SK-N-SH (cell line): ENCODE data around the gene CBFB. TPM values are rescaled to one million over a fixed set of nuclear protein-coding genes. Genes with fewer than 3 reads are reported as not detected.

Experiments
- CTCF ChIA-PET: fragments of 300-600, 350-600 bp; formaldehyde crosslinking; extraction: SDS; loops from one replicate; lab custom pipeline; 2021; lab: Yijun Ruan, JAX
- POLR2A ChIA-PET: fragments of 350-600 bp; sonication (Branson Sonifier 250); formaldehyde crosslinking; extraction: SDS; loops from one replicate; lab custom pipeline; 2020; ENCODE audit warnings: antibody characterized with exemption, inconsistent platforms; lab: Yijun Ruan, JAX
- DNase-seq: peaks from one replicate; pipeline ENCODE4 v3.0.0; 2012
- H2AFZ ChIP-seq: fragments of 200-600 bp; sonication (generic); 2 replicates; pipeline ENCODE4 v1.8.1; 2016; ENCODE audit warnings: antibody characterized with exemption, mild to moderate bottlenecking, low read depth
- H3F3A ChIP-seq: fragments of 200-600 bp; sonication (generic); replicated peaks from 2 replicates; pipeline ENCODE3; 2016; ENCODE audit warnings: antibody characterized with exemption, mild to moderate bottlenecking; ENCODE audit not compliant: insufficient read depth
- H3K27ac ChIP-seq, 2 experiments: fragments of 200-500 bp in 1 of 2; fragments of 200-600 bp in 1 of 2; sonication (Bioruptor generic) in 1 of 2; sonication (generic), shearing (Covaris generic) in 1 of 2; 2 replicates each; pipeline versions ENCODE4 v1.5.1 to v1.6.1; 2014 to 2016; ENCODE audit warnings: low read depth in 2 of 2, inconsistent platforms in 1 of 2, low read length in 1 of 2, mild to moderate bottlenecking in 1 of 2, mixed read lengths in 1 of 2
- H3K27me3 ChIP-seq: fragments of 200-600 bp; sonication (generic), shearing (Covaris generic); 2 replicates; pipeline ENCODE4 v1.6.1; 2016; ENCODE audit warnings: mixed run types; ENCODE audit not compliant: insufficient read depth
- H3K36me3 ChIP-seq, 2 experiments: fragments of 200-500 bp in 1 of 2; fragments of 200-600 bp in 1 of 2; sonication (Bioruptor generic) in 1 of 2; sonication (generic) in 1 of 2; replicated peaks in 1 of 2; 2 replicates each; pipeline versions ENCODE3 to v1.5.1; 2014 to 2016; ENCODE audit warnings: low read length in 1 of 2, mild to moderate bottlenecking in 1 of 2; ENCODE audit not compliant: insufficient read depth in 2 of 2, control insufficient read depth in 1 of 2
- H3K4me1 ChIP-seq, 2 experiments: fragments of 200-500 bp in 1 of 2; fragments of 200-600 bp in 1 of 2; sonication (Bioruptor generic) in 1 of 2; sonication (generic), shearing (Covaris generic) in 1 of 2; 2 replicates each; pipeline versions ENCODE4 v1.5.1 to v1.6.1; 2014 to 2016; ENCODE audit warnings: low read depth in 1 of 2, low read length in 1 of 2, mixed run types in 1 of 2; ENCODE audit not compliant: insufficient read depth in 2 of 2, control insufficient read depth in 1 of 2
- H3K4me2 ChIP-seq: fragments of 200-600 bp; sonication (generic), shearing (Covaris generic); 2 replicates; pipeline ENCODE4 v1.6.1; 2017; ENCODE audit warnings: mixed run types
- H3K4me3 ChIP-seq, 2 experiments: fragments of 200-500 bp in 1 of 2; fragments of 200-600 bp in 1 of 2; sonication (Bioruptor generic) in 1 of 2; sonication (generic), shearing (Covaris generic) in 1 of 2; 2 replicates each; pipeline versions ENCODE4 v1.5.1 to v1.8.1; 2014 to 2016; ENCODE audit warnings: low read depth in 2 of 2, inconsistent platforms in 1 of 2, low read length in 1 of 2, mild to moderate bottlenecking in 1 of 2, mixed read lengths in 1 of 2, moderate library complexity in 1 of 2
- H3K79me2 ChIP-seq: fragments of 200-600 bp; sonication (generic); 2 replicates; pipeline ENCODE4 v1.8.1; 2017; ENCODE audit warnings: mild to moderate bottlenecking; ENCODE audit not compliant: insufficient read depth
- H3K9ac ChIP-seq: fragments of 200-600 bp; sonication (generic); 2 replicates; pipeline ENCODE4 v1.6.1; 2017; ENCODE audit warnings: mixed run types
- H3K9me2 ChIP-seq: fragments of 200-600 bp; sonication (generic); 2 replicates; pipeline ENCODE4 v1.6.1; 2017; ENCODE audit warnings: mixed run types
- H3K9me3 ChIP-seq: fragments of 200-600 bp; sonication (generic); 2 replicates; pipeline ENCODE4 v1.6.1; 2017; ENCODE audit warnings: mixed run types, mild to moderate bottlenecking, moderate library complexity
- H4K20me1 ChIP-seq: fragments of 200-600 bp; sonication (generic); 2 replicates; pipeline ENCODE4 v1.6.1; 2017; ENCODE audit warnings: mild to moderate bottlenecking, mixed run types; ENCODE audit not compliant: insufficient read depth
- FOSL2 ChIP-seq: IDR thresholded peaks from 2 replicates; pipeline ENCODE4 v1.4.0; 2012; ENCODE audit warnings: low read depth, mild to moderate bottlenecking, moderate library complexity, borderline replicate concordance
- GATA2 ChIP-seq: sonication (generic); formaldehyde crosslinking; IDR thresholded peaks from 2 replicates; pipeline ENCODE4 v1.5.0; 2020; ENCODE audit warnings: mild to moderate bottlenecking, missing genetic modification reagents
- MEF2A ChIP-seq: IDR thresholded peaks from 2 replicates; pipeline ENCODE4 v1.4.0; 2012; ENCODE audit warnings: low read depth, borderline replicate concordance
- MXI1 ChIP-seq: IDR thresholded peaks from 2 replicates; pipeline ENCODE4 v1.6.1; 2012; ENCODE audit warnings: mild to moderate bottlenecking, low read depth, low read length, improper control_type of control experiment
- NFIC ChIP-seq: IDR thresholded peaks from 2 replicates; pipeline ENCODE4 v1.4.0; 2012; ENCODE audit warnings: borderline replicate concordance
- RFX5 ChIP-seq: IDR thresholded peaks from 2 replicates; pipeline ENCODE4 v1.6.1; 2012; ENCODE audit warnings: mild to moderate bottlenecking, improper control_type of control experiment, low read length
- RXRA ChIP-seq: IDR thresholded peaks from 2 replicates; pipeline ENCODE4 v1.4.0; 2012; ENCODE audit warnings: low read depth, mild to moderate bottlenecking, borderline replicate concordance
- TAF1 ChIP-seq: IDR thresholded peaks from 2 replicates; pipeline ENCODE4 v1.6.1; 2012; ENCODE audit warnings: low read depth, mild to moderate bottlenecking, low read length, moderate library complexity, borderline replicate concordance
- TEAD4 ChIP-seq: IDR thresholded peaks from 2 replicates; pipeline ENCODE4 v1.4.0; 2012; ENCODE audit warnings: mild to moderate bottlenecking, borderline replicate concordance; ENCODE audit not compliant: insufficient read depth
- YY1 ChIP-seq: IDR thresholded peaks from 2 replicates; pipeline ENCODE4 v1.4.0; 2012; ENCODE audit warnings: low read depth, mild to moderate bottlenecking
- WGBS: methylation state at CpG from one replicate; pipeline ENCODE4 v1.1.6; 2017; ENCODE audit warnings: low lambda C conversion rate; 5-methylcytosine and 5-hydroxymethylcytosine counted together
- polyA plus RNA-seq, 3 experiments: library from polyadenylated mRNA; depleted of rRNA; stranded (reverse); fragments of >200 nt; gene quantifications; 2 replicates each; pipeline ENCODE4 v1.2.3, GENCODE V29; 2012
- TF ChIP-seq, protein P1 (sequence below): fragments of 150-350 bp; IDR thresholded peaks from 2 replicates; pipeline ENCODE4 v1.6.1; 2017; ENCODE audit warnings: antibody characterized with exemption, low read length, low read depth, borderline replicate concordance
- TF ChIP-seq, protein P2 (sequence below): IDR thresholded peaks from 2 replicates; pipeline ENCODE4 v1.4.0; 2012; ENCODE audit warnings: low read depth
- TF ChIP-seq, protein P3 (sequence below): IDR thresholded peaks from 2 replicates; pipeline ENCODE4 v1.4.0; 2012; ENCODE audit warnings: low read depth, borderline replicate concordance
- TF ChIP-seq, protein P4 (sequence below): IDR thresholded peaks from 2 replicates; pipeline ENCODE4 v1.4.0; 2012; ENCODE audit warnings: low read depth, borderline replicate concordance
- TF ChIP-seq, protein P5 (sequence below): IDR thresholded peaks from 2 replicates; pipeline ENCODE4 v1.6.1; 2012; ENCODE audit warnings: mild to moderate bottlenecking, low read depth, low read length, moderate library complexity
- TF ChIP-seq, protein P6 (sequence below): fragments of 200-600 bp; sonication (generic); IDR thresholded peaks from 2 replicates; pipeline ENCODE4 v1.6.1; 2017; ENCODE audit warnings: antibody characterized with exemption, mild to moderate bottlenecking, moderate library complexity

Gene CBFB
- polyA plus RNA-seq, 1 of the 3 experiments (the other 2 are of a cell fraction): 40.1 TPM

DNA sequence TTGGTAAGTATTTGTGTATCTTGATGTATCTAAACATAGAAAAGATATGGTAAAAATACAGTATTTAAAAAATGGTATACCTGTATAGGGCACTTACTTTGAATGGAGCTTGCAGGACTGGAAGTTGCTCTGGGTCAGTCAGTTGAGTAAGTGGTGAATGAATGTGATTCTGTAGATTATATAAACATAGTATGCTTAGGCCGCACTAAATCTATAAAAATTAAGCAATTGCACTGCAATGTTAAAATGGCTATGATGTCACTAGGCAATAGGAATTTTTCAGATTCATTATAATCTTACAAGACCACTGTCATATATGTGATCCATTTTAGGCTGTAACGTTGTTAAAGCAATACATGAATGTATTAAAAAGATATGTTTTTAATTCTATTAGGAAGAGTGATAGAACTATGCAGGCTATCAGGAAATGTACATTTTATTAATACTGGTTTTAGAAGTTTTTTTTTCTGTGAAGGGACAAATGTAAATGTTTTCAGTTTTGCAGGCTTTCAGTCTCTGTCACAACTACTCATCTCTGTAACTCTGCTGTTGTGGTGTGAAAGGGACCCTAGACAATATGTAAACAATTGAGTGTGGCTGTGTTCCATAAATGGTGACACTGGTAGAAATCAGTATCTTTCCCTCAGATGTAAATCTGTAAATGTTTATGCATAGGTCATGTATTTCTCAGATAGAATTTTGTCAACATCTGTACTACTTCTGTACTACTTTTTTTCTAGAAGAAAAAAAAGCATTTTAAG, 10.5 kb downstream of the CBFB start:
- CTCF ChIA-PET: interaction anchor here (0.7 to 2.0 kb wide), 2 partner anchors 28 to 116 kb away, joined by 3 to 6 read pairs; no protein-coding TSS in a partner anchor
- Histone ChIP-seq H4K20me1 (peaks cover 73% of the 10 kb centered on the region), H3K9me2 (no peaks in the 10 kb centered on the region), H3K4me3 (no peak overlapping the region), H3K4me2 (no peak overlapping the region), H3F3A (peaks cover 19% of the 10 kb centered on the region), H3K27ac (no peak overlapping the region), H3K4me1 (peaks cover 7 to 24% of the 10 kb centered on the region in 2 experiments), H3K9me3 (no peaks in the 10 kb centered on the region), H3K79me2 (peaks cover 100% of the 10 kb centered on the region), H3K36me3 (peaks cover 24 to 73% of the 10 kb centered on the region in 2 experiments), H3K9ac (no peak overlapping the region), H2AFZ (no peak overlapping the region), H3K27me3 (no peaks in the 10 kb centered on the region)
- 91% methylated on average over 2 of the region's 2 CpGs for WGBS
- POLR2A ChIA-PET: no interaction called here
- no peak for DNase-seq
- TF ChIP-seq, protein P1, sequence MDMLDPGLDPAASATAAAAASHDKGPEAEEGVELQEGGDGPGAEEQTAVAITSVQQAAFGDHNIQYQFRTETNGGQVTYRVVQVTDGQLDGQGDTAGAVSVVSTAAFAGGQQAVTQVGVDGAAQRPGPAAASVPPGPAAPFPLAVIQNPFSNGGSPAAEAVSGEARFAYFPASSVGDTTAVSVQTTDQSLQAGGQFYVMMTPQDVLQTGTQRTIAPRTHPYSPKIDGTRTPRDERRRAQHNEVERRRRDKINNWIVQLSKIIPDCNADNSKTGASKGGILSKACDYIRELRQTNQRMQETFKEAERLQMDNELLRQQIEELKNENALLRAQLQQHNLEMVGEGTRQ: no peak
- TF ChIP-seq RXRA (no peak), NFIC (no peak), RFX5 (no peak), TAF1 (no peak), MXI1 (no peak)

DNA sequence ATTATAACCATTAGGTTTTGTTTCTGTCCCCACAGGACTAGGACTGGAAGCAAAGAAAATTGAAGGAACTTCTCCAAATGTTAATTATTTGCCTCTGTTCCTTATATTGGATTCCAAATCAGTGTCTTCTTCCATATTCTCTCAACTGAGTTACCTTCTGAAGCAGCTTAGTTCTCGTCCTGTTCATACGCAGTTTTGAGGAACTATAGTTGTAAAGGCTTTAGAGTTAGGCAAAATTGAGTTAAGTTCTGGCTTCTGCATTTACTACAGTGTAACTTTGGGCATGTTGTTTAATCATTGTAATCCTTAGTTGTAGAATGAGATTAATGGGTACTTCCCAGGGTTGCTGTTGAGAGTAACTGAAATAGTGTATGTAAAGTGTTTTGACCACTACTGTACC, 11.2 kb downstream of the CBFB start:
- Histone ChIP-seq H3K27me3 (no peaks in the 10 kb centered on the region), H3K27ac (no peak overlapping the region), H2AFZ (no peak overlapping the region), H4K20me1 (peaks cover 68% of the 10 kb centered on the region), H3F3A (peaks cover 19% of the 10 kb centered on the region), H3K36me3 (peaks cover 24 to 73% of the 10 kb centered on the region in 2 experiments), H3K9me2 (no peaks in the 10 kb centered on the region), H3K9me3 (no peaks in the 10 kb centered on the region), H3K4me2 (no peak overlapping the region), H3K9ac (no peak overlapping the region), H3K4me3 (no peak overlapping the region), H3K79me2 (peaks cover 100% of the 10 kb centered on the region), H3K4me1 (peaks cover 5 to 20% of the 10 kb centered on the region in 2 experiments)
- CTCF ChIA-PET: interaction anchor here (0.7 to 2.0 kb wide), 2 partner anchors 28 to 115 kb away, joined by 3 to 6 read pairs; no protein-coding TSS in a partner anchor
- no peak for DNase-seq
- 95% methylated on average over 2 of the region's 2 CpGs for WGBS
- POLR2A ChIA-PET: no interaction called here
- TF ChIP-seq GATA2 (CRISPR knock-in tag): no peak
- TF ChIP-seq, protein P2, sequence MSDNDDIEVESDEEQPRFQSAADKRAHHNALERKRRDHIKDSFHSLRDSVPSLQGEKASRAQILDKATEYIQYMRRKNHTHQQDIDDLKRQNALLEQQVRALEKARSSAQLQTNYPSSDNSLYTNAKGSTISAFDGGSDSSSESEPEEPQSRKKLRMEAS: no peak
- no peak for TF ChIP-seq TEAD4
- TF ChIP-seq TAF1: no peak
- no peak for TF ChIP-seq MEF2A
- TF ChIP-seq, protein P3, sequence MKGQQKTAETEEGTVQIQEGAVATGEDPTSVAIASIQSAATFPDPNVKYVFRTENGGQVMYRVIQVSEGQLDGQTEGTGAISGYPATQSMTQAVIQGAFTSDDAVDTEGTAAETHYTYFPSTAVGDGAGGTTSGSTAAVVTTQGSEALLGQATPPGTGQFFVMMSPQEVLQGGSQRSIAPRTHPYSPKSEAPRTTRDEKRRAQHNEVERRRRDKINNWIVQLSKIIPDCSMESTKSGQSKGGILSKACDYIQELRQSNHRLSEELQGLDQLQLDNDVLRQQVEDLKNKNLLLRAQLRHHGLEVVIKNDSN: no peak
- TF ChIP-seq, protein P4, sequence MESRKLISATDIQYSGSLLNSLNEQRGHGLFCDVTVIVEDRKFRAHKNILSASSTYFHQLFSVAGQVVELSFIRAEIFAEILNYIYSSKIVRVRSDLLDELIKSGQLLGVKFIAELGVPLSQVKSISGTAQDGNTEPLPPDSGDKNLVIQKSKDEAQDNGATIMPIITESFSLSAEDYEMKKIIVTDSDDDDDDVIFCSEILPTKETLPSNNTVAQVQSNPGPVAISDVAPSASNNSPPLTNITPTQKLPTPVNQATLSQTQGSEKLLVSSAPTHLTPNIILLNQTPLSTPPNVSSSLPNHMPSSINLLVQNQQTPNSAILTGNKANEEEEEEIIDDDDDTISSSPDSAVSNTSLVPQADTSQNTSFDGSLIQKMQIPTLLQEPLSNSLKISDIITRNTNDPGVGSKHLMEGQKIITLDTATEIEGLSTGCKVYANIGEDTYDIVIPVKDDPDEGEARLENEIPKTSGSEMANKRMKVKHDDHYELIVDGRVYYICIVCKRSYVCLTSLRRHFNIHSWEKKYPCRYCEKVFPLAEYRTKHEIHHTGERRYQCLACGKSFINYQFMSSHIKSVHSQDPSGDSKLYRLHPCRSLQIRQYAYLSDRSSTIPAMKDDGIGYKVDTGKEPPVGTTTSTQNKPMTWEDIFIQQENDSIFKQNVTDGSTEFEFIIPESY: no peak
- no peak for TF ChIP-seq YY1
- no peak for TF ChIP-seq FOSL2
- no peak for TF ChIP-seq MXI1
- TF ChIP-seq, protein P5, sequence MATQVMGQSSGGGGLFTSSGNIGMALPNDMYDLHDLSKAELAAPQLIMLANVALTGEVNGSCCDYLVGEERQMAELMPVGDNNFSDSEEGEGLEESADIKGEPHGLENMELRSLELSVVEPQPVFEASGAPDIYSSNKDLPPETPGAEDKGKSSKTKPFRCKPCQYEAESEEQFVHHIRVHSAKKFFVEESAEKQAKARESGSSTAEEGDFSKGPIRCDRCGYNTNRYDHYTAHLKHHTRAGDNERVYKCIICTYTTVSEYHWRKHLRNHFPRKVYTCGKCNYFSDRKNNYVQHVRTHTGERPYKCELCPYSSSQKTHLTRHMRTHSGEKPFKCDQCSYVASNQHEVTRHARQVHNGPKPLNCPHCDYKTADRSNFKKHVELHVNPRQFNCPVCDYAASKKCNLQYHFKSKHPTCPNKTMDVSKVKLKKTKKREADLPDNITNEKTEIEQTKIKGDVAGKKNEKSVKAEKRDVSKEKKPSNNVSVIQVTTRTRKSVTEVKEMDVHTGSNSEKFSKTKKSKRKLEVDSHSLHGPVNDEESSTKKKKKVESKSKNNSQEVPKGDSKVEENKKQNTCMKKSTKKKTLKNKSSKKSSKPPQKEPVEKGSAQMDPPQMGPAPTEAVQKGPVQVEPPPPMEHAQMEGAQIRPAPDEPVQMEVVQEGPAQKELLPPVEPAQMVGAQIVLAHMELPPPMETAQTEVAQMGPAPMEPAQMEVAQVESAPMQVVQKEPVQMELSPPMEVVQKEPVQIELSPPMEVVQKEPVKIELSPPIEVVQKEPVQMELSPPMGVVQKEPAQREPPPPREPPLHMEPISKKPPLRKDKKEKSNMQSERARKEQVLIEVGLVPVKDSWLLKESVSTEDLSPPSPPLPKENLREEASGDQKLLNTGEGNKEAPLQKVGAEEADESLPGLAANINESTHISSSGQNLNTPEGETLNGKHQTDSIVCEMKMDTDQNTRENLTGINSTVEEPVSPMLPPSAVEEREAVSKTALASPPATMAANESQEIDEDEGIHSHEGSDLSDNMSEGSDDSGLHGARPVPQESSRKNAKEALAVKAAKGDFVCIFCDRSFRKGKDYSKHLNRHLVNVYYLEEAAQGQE: no peak
- TF ChIP-seq, protein P6, sequence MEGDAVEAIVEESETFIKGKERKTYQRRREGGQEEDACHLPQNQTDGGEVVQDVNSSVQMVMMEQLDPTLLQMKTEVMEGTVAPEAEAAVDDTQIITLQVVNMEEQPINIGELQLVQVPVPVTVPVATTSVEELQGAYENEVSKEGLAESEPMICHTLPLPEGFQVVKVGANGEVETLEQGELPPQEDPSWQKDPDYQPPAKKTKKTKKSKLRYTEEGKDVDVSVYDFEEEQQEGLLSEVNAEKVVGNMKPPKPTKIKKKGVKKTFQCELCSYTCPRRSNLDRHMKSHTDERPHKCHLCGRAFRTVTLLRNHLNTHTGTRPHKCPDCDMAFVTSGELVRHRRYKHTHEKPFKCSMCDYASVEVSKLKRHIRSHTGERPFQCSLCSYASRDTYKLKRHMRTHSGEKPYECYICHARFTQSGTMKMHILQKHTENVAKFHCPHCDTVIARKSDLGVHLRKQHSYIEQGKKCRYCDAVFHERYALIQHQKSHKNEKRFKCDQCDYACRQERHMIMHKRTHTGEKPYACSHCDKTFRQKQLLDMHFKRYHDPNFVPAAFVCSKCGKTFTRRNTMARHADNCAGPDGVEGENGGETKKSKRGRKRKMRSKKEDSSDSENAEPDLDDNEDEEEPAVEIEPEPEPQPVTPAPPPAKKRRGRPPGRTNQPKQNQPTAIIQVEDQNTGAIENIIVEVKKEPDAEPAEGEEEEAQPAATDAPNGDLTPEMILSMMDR: no peak
